Measurements from ENCODE around the gene SUMO2. TPM values are rescaled to one million over a fixed set of nuclear protein-coding genes. Genes with fewer than 3 reads are reported as not detected.

SUMO2 gene
- total and polyA plus RNA-seq, 9 of the 15 experiments (the other 6 are each of a cell fraction or from before 2014, with no cell fraction given), result 157 to 733 (median 419) TPM

DNA sequence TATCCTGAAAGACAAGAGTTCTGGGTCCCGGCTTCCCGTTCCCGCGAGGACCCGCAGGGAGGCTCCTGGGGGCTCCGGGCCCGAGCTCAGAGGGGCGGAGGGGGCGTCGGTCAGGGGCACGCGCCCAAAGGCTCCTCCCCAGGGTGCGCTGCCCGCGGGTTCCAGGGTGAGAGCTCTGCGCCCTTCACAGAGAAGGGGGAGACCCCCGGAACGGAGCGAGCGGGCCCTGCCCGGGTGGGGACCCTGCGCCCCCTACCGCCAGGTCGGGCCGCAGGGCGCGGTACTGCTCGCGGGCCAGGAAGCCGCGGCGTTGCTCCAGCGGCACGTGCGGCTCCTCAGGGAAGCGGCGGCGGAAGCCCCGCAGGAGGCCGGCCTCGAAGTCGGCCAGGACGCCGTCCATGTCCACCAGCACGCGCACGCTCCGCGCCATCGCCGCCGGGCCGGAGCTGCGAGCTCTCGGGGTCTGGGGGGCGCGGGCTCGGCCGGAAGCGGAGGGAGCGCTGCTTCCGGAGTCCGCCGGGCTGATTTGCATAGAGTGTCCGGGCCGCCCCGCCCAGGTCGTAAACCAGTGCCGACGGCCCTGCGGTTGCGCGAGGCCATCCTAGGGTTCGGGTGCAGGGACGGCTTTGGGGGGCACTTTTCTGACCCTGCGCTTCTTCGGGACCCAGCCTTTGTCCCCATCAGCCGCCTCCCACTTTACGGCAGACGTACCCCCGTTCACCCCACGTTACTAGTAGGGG is 51.3 kb downstream of the SUMO2 start, which contains the start of gene NT5C (continued):
- TF ChIP-seq RREB1 (CRISPR knock-in tag; IDR thresholded peaks at IDR 0.05) (peak; percentile 89), RB1 (IDR thresholded peaks at IDR 0.05; ENCODE audit: low read depth) (peak; percentile 96), NEUROD1 (IDR thresholded peaks at IDR 0.05; ENCODE audit: borderline replicate concordance, low read depth, low read length, partially characterized antibody) (peak; percentile 1), GATAD2B (IDR thresholded peaks at IDR 0.05; ENCODE audit: borderline replicate concordance) (peak; percentile 97), CREB1 (IDR thresholded peaks at IDR 0.05) (0 out of 2 replicates have a peak, but pooled peaks have one; percentile 11), CREB1 (CRISPR knock-in tag; IDR thresholded peaks at IDR 0.05) (no peak), CREB3L1 (IDR thresholded peaks at IDR 0.05; ENCODE audit: borderline replicate concordance, low read depth) (0 out of 2 replicates have a peak, but pooled peaks have one; percentile 45), TEAD1 (CRISPR knock-in tag; IDR thresholded peaks at IDR 0.05) (peak; percentile 17 to 68; a peak in 3 of 4 replicates), POLR2G (IDR thresholded peaks at IDR 0.05; ENCODE audit: low read depth, low read length) (peak; percentile 94), ESRRA (IDR thresholded peaks at IDR 0.05; ENCODE audit: borderline replicate concordance, low read depth) (peak; percentile 62; the same call in 1 of the 2 replicates), TEAD4 (IDR thresholded peaks at IDR 0.05; ENCODE audit: low read length) (no peak), TEAD4 (CRISPR knock-in tag; IDR thresholded peaks at IDR 0.05; ENCODE audit: borderline replicate concordance) (0 out of 2 replicates have a peak, but pooled peaks have one; percentile 49), CAMTA2 (CRISPR knock-in tag; conservative IDR thresholded peaks at IDR 0.05) (0 out of 2 replicates have a peak, but pooled peaks have one; percentile 13), ELF1 (tag; IDR thresholded peaks at IDR 0.05) (peak; percentile 96), RNF2 (IDR thresholded peaks at IDR 0.05) (peak; percentile 34; the same call in 1 of the 2 replicates)

Data from K562 (cell line).